B cell (primary cell): ENCODE results near the gene HOXB3. TPM values are rescaled to one million over a fixed set of nuclear protein-coding genes. Genes with fewer than 3 reads are reported as not detected.

Source experiments
- ATAC-seq: fragments of 200-7000 bp; cut with Tn5 transposase; one replicate; pipeline ENCODE4 v1.10.0; 2021; ENCODE audit warnings: low read depth, mild to moderate bottlenecking, moderate number of reproducible peaks, moderate library complexity
- CTCF ChIA-PET: fragments of 350-600 bp; sonication (Branson Sonifier 250); formaldehyde crosslinking; loops from one replicate; lab custom pipeline; 2021; ENCODE audit warnings: antibody characterized with exemption, inconsistent platforms; lab: Charles Lee
- POLR2A ChIA-PET: fragments of 350-600 bp; sonication (Branson Sonifier 250); formaldehyde crosslinking; loops from one replicate; lab custom pipeline; 2021; ENCODE audit warnings: antibody characterized with exemption; lab: Charles Lee
- DNase-seq: peaks from one replicate; pipeline ENCODE4 v3.0.0; 2013
- H2AFZ ChIP-seq: 2 replicates; pipeline ENCODE4 v1.6.1; 2012; ENCODE audit warnings: mild to moderate bottlenecking, low read depth, low read length; ENCODE audit not compliant: insufficient read depth, poor library complexity, severe bottlenecking
- H3K27ac ChIP-seq, 2 donors: 1 replicate in 1 of 2; 2 replicates in 1 of 2; pipeline ENCODE4 v1.5.1; 2012 to 2013; ENCODE audit warnings: low read length in 2 of 2, mild to moderate bottlenecking in 2 of 2, moderate library complexity in 1 of 2
- H3K27me3 ChIP-seq, 4 experiments: fragments of 200-600 bp in 1 of 4; sonication (generic) in 1 of 4; replicated peaks in 1 of 4; 1 replicate in 2 of 4; 2 replicates in 2 of 4; pipeline versions ENCODE4 v1.6.1 to v1.7.0; 2013 to 2016; ENCODE audit warnings: low read length in 3 of 4, mild to moderate bottlenecking in 2 of 4, mixed read lengths in 1 of 4, moderate library complexity in 1 of 4; ENCODE audit not compliant: insufficient read depth in 4 of 4, control insufficient read depth in 3 of 4; ENCODE audit errors: control extremely low read depth in 1 of 4
- H3K36me3 ChIP-seq, 2 experiments: replicated peaks in 1 of 2; 1 replicate in 1 of 2; 2 replicates in 1 of 2; pipeline versions ENCODE4 v1.6.1 to v1.7.1; 2013; ENCODE audit warnings: low read length in 1 of 2; ENCODE audit not compliant: insufficient read depth in 2 of 2, control insufficient read depth in 1 of 2; ENCODE audit errors: control extremely low read depth in 1 of 2, extremely low read depth in 1 of 2
- H3K4me1 ChIP-seq, 2 donors: fragments of 200-600 bp in 1 of 2; sonication (generic) in 1 of 2; 1 replicate in 1 of 2; 2 replicates in 1 of 2; pipeline versions ENCODE4 v1.5.1 to v1.6.1; 2013 to 2017; ENCODE audit warnings: low read length in 2 of 2; ENCODE audit not compliant: control insufficient read depth in 2 of 2, insufficient read depth in 2 of 2
- H3K4me2 ChIP-seq: replicated peaks from 2 replicates; pipeline ENCODE3; 2012; ENCODE audit warnings: mild to moderate bottlenecking, low read depth, low read length; ENCODE audit not compliant: poor library complexity, severe bottlenecking
- H3K4me3 ChIP-seq, 5 experiments: fragments of 200-600 bp in 1 of 5; sonication (generic) in 1 of 5; 1 replicate in 3 of 5; 2 replicates in 2 of 5; pipeline versions ENCODE4 v1.5.1 to v1.7.0; 2011 to 2016; ENCODE audit warnings: low read length in 4 of 5, mild to moderate bottlenecking in 4 of 5, low read depth in 2 of 5, control low read depth in 1 of 5, moderate library complexity in 1 of 5; ENCODE audit not compliant: insufficient read depth in 1 of 5; ENCODE audit errors: control extremely low read depth in 1 of 5, extremely low read depth in 1 of 5
- H3K79me2 ChIP-seq: fragments of 200-600 bp; sonication (generic); one replicate; pipeline ENCODE4 v1.6.0; 2016; ENCODE audit warnings: low read length; ENCODE audit not compliant: control insufficient read depth, insufficient read depth
- H3K9ac ChIP-seq: fragments of 200-600 bp; sonication (generic); 2 replicates; pipeline ENCODE4 v1.6.1; 2017; ENCODE audit warnings: mild to moderate bottlenecking, low read length, moderate library complexity
- H3K9me3 ChIP-seq, 3 donors: one replicate each; pipeline versions ENCODE4 v1.6.1 to v1.7.1; 2013; ENCODE audit warnings: low read length in 2 of 3; ENCODE audit not compliant: control insufficient read depth in 2 of 3, insufficient read depth in 1 of 3; ENCODE audit errors: control extremely low read depth in 1 of 3
- H4K20me1 ChIP-seq: 2 replicates; pipeline ENCODE4 v1.6.0; 2012; ENCODE audit warnings: mild to moderate bottlenecking, low read length; ENCODE audit not compliant: insufficient read depth, control insufficient read depth, poor library complexity, severe bottlenecking
- H3K27ac Mint-ChIP-seq: one replicate; pipeline ENCODE4 v1.8.0; 2021; ENCODE audit warnings: mixed read lengths
- H3K27me3 Mint-ChIP-seq: one replicate; pipeline ENCODE4 v1.8.0; 2021; ENCODE audit warnings: mixed read lengths
- H3K4me1 Mint-ChIP-seq: one replicate; pipeline ENCODE4 v1.8.0; 2021; ENCODE audit warnings: mixed read lengths
- H3K4me3 Mint-ChIP-seq: one replicate; pipeline ENCODE4 v1.8.0; 2021; ENCODE audit warnings: mixed read lengths
- H3K9me3 Mint-ChIP-seq: one replicate; pipeline ENCODE4 v1.8.0; 2022; ENCODE audit warnings: mixed read lengths; ENCODE audit not compliant: insufficient read depth
- EZH2 ChIP-seq: IDR thresholded peaks from 2 replicates; pipeline ENCODE4 v1.6.1; 2012; ENCODE audit warnings: borderline replicate concordance, low read depth, mild to moderate bottlenecking, moderate library complexity, low read length; ENCODE audit not compliant: insufficient read depth, poor library complexity, severe bottlenecking
- WGBS: methylation state at CpG from one replicate; pipeline ENCODE4 v1.1.5; 2013; ENCODE audit warnings: missing lambda C conversion rate; ENCODE audit not compliant: insufficient coverage; 5-methylcytosine and 5-hydroxymethylcytosine counted together
- intact Hi-C: fragments of 100-400 bp; cut with micrococcal nuclease; formaldehyde crosslinking; loops from one replicate; pipeline ENCODE4 v1.10.0; 2022
- polyA plus RNA-seq: library from polyadenylated mRNA; depleted of rRNA; stranded (reverse); fragments of >200 nt; gene quantifications from 2 replicates; pipeline ENCODE4 v1.2.3, GENCODE V29; 2012
- total RNA-seq, 2 donors: library from RNA; stranded (reverse); fragments of 120-200 nt in 1 of 2; gene quantifications; 1 replicate in 1 of 2; 2 replicates in 1 of 2; pipeline versions ENCODE4 v1.2.3 to v1.2.4, GENCODE V29; 2013 to 2022
- TF ChIP-seq, protein P1 (sequence below): fragments of 200-600 bp; IDR thresholded peaks from one replicate; pipeline ENCODE4 v1.8.0; 2022; ENCODE audit warnings: antibody characterized with exemption, mild to moderate bottlenecking

HOXB3 gene
- total and polyA plus RNA-seq, 2 donors (not counting 1 experiment from before 2014, with no cell fraction given): 3.0 to 4.0 TPM

DNA sequence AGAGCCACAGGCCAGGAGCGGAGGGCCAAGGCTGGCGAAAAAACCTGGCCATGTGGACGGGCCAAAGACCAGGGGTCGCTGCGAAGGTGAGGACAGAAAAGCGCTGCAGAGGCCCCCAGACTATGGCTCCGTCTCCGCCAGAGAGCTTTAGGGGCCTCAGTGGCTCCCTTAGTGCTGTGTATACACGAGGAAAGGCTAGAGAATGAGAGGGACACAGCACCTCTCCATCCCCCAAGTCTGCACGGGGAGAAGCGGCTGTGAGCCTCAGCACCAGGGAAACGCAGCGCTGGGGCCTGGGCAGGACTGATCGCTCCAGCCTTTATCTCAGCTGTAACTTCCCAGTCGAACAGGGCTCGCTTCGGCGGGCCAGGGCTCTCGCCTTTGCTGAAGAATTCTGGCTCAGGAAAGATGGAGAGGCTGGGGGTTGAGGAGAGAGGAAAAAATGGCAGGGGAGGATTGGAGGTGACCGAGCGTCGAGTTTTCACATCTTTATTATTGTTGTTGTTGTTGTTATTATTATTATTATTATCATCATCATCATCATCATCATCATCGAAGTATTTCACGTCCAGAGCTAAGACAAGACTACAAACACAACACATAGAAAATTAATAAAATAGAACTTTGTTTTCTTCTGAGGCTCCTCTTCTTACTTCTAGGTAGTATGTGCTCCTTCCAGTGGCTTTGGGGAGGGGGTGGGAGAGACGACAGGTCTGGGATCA, 5.4 kb upstream of the HOXB3 start:
- H3K4me2 ChIP-seq: peak overlapping the region; percentile 94
- H3K27me3 ChIP-seq: peaks cover 0 to 99% (median 77%) of the 10 kb centered on the region in 4 experiments
- H3K4me3 ChIP-seq: no peak overlapping the region
- no peak overlapping the region for H2AFZ ChIP-seq
- no peak for ATAC-seq
- no peaks in the 10 kb centered on the region for H3K36me3 ChIP-seq
- DNase-seq: no peak
- POLR2A ChIA-PET: no interaction called here
- Mint-ChIP-seq H3K27ac (no peak overlapping the region), H3K4me1 (peaks cover 49% of the 10 kb centered on the region), H3K9me3 (no peaks in the 10 kb centered on the region), H3K27me3 (peaks cover 90% of the 10 kb centered on the region), H3K4me3 (no peak overlapping the region)
- no peaks in the 10 kb centered on the region for H3K79me2 ChIP-seq
- intact Hi-C loops: loop anchor here (5.0 kb wide), 1 partner anchor 132 kb away; the partner anchor contains the start of gene HOXB13
- peaks cover 8% of the 10 kb centered on the region for H4K20me1 ChIP-seq
- 91% methylated on average over 15 of the region's 25 CpGs for WGBS
- peaks cover 52 to 56% of the 10 kb centered on the region in 2 donors for H3K4me1 ChIP-seq
- CTCF ChIA-PET: interaction anchor here (0.6 to 5.6 kb wide), 6 partner anchors 103 to 677 kb away, joined by 3 to 68 read pairs (median 7); no protein-coding TSS in a partner anchor
- peaks cover 0 to 21% (median 0%) of the 10 kb centered on the region in 3 donors for H3K9me3 ChIP-seq
- no peak overlapping the region for H3K9ac ChIP-seq
- no peak overlapping the region for H3K27ac ChIP-seq
- TF ChIP-seq, protein P1, sequence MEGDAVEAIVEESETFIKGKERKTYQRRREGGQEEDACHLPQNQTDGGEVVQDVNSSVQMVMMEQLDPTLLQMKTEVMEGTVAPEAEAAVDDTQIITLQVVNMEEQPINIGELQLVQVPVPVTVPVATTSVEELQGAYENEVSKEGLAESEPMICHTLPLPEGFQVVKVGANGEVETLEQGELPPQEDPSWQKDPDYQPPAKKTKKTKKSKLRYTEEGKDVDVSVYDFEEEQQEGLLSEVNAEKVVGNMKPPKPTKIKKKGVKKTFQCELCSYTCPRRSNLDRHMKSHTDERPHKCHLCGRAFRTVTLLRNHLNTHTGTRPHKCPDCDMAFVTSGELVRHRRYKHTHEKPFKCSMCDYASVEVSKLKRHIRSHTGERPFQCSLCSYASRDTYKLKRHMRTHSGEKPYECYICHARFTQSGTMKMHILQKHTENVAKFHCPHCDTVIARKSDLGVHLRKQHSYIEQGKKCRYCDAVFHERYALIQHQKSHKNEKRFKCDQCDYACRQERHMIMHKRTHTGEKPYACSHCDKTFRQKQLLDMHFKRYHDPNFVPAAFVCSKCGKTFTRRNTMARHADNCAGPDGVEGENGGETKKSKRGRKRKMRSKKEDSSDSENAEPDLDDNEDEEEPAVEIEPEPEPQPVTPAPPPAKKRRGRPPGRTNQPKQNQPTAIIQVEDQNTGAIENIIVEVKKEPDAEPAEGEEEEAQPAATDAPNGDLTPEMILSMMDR: no peak
- TF ChIP-seq EZH2: no peak
